Measurements from ENCODE around the gene FARS2. TPM values are rescaled to one million over a fixed set of nuclear protein-coding genes. Genes with fewer than 3 reads are reported as not detected.

Gene FARS2
- polyA plus RNA-seq, 1 donor, result 18.7 TPM

DNA sequence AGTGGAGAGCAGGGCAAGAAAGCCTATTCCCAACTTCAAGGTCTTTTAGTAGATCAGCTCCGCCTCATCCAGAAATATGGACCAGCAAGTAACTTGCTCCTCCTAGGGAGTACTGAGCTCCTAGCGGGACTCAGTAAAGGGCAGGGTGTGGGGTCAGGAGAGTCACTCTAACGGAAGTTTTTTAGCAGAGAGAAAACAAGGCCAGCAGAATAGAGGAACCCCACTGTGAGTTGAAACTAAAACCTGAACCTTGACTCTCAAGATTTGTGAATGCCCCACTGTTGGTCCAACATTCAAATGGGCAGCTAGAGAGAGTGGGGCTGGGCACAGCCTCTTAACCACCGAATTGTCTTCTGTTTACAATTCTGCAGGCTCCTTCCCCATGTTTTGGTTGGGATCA, 244.8 kb downstream of the FARS2 start:
- no peak for DNase-seq

DNA sequence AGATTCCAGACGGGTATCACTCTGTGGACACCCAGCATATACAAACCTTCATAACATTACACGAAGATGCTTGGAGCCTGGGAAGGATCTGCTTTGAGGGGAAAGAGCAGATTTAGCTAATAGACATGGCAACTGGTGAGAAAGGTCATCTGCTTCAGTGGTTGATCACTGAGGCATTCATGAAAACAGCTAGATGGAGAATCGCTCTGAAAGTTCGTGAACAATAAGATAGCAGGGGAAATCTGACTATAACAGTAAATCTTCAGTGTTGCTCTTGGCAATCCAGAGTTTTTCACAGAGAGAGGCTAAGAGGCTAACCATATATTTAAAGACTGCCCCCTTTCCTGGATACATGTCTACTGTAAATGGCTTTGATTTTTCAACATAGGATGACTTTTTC, 245.3 kb downstream of the FARS2 start:
- DNase-seq, result peak; percentile 42

DNA sequence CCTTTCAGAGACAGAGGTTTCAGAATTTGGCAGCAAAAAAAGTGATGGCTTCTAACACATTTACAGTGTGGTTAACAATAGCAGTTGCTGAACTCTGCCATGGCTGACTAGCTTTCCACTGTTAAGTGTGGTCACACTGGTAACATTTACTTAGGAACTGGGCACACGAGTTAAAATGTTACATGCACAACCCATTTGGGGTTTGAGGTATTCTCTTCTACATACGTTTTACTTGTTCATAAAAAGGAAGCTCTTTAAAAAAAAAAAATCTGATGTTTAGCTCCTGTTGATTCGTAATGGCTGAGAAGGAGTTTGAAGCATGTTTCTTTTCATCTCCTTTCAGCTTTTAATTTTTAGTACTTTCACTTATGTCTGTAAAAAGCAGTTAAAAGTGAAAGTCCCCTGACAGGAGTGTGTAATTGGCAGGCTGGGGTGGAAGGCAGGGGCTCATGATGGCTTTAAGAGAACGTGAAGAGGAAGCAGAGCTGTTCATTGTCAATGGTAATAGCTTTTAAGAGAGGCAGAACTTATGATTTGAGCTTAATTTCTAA, 245.9 kb downstream of the FARS2 start:
- peak; percentile 22 for DNase-seq

DNA sequence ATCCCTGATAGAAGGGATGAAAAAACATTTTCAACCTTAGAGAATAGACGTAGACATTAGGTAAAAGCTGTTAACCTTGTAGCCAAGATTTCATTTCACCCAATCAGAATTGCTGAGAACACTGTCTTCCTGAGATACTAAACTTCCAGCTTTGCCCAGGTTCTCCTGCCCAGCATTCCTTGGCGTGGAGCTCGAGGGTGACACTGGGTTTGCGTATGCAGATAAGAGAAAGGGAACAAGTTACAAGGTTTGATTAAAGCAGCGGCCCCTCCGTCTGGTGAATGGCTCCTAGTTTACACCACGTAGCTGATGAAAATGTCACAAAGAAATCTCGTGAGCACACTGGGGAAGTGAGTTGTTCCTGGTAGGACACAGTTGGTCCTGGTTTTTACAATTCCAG, 247.8 kb downstream of the FARS2 start:
- DNase-seq, result no peak

DNA sequence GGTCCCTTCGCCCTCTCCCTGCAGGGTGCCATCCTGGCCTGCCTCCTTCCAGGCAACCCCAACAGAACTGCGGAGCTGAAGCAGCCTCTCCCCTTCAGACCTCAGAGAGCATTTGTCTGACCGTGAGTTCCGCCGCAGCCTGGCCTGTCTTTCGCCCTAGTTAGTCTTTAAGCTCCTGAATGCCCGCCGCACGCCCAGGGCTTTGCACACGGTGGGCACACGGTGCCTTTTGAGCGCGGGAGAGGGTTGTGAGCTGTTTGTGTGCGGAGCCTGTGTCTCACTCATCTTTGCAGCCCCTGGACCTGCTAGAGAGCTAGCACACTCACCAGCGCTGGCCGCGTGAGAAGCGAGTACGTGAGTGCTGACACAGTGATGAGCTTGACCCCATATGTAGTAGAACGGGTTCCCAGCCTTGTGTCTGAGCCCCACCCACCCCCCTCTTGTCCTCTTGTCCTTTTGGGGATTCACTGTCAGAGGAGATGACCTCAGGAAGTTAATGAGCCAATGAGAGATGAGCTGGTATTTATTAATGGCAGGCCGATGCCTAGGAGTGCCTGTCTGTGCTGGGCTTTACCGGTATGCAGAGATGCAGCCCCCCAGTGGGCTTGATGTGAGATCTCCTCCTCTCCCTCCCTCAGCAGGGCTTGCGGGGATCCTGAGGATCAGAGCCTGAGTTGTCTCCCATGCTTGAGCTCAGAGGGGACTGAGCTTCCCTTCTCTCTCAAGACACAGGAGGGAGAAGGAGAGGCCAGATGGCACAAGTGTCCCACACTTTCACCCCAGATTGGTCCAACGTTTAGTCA, 249.2 kb downstream of the FARS2 start:
- DNase-seq, result no peak

DNA sequence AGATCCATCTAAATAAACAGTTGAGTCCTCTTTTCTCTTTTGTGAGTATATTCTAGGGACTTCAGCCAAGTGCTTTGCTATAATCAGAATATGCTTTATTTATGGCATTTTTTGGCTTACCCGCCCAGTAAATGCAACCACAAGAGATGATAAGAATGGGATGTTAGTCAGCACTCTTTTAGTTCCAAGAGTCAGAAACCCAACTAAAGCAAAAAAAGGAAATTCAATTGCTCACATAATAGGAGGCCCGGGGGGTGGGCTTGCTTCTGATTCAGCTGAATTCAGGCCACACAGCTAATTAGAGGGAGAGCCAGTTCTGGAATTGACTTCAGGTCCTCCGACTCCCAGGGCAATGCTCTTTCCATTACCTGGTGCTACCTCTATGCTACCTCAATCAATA, 250.6 kb downstream of the FARS2 start:
- no peak for DNase-seq

DNA sequence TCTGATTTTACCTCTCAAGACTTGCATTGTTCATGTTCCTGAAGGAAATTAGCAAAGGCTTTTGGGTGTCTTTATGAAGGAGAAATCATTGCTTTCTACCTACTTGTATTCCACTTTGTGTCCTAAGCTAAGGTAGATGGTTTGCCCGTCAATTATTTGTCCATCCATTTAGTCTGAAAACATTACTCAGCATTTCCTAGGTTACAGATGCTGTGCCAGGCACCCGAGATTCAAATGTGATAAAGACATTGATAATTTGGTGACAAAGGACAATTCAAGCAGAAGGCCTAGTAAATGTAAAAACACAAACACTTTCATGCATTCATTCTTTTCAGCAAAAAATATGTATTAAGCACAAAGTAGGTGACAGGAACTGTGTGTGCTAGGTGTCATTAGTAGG, 251.1 kb downstream of the FARS2 start:
- no peak for DNase-seq

DNA sequence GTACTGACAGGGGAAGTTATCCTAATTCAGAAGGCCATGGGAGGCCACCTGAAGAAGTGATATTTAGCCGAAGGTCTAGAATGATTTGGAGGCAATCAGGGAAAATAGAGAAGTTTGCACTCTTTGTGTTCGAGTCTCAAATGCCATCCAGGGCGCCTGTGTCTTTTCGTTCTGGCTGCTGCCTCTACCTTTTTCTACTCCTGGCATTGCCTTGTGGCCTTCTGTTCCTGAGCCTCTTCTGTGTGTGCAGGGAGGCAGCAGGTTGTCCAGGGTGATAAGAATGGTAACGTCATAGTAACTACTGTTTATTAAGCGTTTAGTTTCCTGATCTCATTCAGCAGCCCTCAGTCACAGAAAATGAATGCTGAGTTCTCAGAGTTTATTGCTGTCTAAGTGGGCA, 252.1 kb downstream of the FARS2 start:
- no peak for DNase-seq

DNA sequence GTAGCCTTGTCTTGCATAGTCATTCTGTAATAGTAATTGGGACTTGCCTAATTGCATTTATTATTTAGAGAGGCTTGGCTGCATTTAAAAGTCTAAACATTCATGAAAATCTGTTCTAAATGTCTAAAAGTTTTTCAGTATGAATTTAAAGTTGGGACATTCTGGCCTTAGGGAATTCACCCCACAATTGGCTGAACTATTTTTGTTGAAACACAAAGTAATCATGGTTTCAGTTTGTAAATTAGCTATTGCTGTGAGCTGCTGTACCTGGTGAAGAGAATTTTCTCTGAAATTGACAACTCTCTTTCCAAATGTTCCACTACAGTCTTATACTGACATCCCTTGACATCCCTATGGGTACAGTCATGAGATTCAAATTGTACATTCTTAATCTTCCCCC, 253.0 kb downstream of the FARS2 start:
- DNase-seq, result no peak

DNA sequence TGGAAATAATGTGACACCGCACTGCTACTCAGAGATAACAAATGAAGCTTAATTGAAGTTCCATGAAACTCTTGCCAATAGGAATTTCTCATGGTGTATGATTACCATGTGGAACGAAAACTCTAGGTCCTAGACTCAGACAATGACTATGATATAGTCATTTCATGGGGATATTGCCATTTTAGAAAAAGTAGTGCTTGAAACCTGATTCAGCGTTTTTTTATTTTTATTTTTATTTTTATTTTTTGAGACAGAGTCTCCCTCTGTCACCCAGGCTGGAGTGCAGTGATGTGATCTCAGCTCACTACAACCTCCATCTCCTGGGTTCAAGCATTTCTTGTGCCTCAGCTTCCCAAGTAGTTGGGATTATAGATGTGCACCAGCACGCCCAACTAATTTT, 253.9 kb downstream of the FARS2 start:
- DNase-seq, result no peak

DNA sequence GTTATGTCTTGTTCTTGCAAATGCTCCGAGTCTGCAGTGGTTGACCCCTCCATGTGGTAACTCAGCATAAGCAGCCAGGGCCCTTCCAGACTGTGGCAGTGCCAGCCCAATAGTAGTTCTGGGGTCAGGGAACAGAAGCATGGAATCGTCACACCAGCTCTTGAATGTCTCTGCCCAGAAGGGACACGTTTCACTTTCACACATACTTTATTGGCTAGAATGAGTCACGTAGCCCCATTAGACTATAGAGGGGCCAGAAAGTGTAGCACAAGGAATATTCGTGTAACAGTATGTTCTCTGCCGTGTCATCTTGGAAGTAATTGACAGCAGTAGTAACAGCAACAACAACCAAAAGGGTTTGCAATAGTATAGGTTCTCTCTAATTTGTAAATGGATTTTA, 254.7 kb downstream of the FARS2 start:
- no peak for DNase-seq

DNA sequence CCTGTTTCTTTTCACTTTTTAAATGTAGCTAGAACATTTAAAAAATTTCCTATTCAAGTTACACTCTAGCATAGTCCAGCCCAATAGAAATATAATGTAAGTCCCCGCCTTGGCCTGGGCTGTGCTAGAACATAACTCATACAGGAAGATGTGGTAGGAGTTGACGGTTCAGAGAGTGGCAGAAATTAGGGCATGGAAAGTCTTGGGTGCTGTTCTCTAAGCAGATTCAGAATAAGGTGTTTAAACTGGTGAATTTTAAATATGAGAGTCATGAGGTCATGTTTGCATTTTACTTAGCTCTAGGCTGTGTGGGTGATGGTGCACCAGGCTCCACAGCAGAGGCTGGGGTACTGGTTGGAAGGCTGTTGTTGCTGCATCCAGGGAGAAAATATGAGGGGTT, 256.5 kb downstream of the FARS2 start:
- no peak for DNase-seq

DNA sequence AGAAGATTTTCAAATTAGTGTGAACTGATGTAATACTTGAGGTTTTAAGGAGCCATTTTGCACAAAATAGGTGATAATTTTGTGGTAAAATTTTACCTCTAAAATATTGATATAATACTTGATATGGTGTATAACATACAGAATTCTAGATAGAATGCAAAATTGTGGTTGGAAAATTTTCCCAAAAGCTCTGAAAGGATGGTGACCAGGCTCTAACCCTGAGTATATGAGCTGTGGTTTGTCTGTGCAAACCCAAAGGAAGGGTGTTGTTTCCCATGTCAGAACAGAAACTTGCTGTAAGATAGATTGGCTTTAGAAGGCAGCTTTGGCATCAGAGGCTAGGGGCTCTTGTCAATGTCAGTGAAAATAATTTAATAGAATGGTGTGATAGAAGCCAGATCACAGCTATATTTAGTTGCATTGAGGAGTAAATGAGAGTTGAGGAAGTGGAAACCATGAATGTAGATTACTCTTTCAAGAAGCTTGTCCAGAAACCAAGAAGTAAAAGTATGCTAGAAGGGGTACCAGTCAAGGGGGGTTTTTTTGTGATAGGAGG, 257.7 kb downstream of the FARS2 start:
- DNase-seq, result no peak

DNA sequence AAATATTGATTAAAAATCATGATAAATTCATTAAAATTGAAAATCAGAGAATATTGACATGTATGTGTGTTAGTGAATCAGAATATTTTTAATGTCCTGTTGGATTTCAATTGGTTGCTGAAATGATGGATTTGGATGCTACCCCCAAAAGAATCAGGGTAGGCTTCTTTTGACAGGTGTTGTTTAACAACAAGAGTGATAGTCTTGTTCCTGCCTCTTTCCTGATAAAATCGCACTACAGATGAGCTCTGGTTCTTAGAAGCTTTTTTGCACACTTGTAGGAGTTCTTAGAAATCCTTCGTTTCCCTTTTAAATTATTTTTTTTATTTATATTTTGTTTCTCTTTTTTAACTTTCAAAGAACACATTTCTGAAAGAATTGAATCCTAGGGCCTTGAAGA, 259.5 kb downstream of the FARS2 start:
- DNase-seq, result no peak

DNA sequence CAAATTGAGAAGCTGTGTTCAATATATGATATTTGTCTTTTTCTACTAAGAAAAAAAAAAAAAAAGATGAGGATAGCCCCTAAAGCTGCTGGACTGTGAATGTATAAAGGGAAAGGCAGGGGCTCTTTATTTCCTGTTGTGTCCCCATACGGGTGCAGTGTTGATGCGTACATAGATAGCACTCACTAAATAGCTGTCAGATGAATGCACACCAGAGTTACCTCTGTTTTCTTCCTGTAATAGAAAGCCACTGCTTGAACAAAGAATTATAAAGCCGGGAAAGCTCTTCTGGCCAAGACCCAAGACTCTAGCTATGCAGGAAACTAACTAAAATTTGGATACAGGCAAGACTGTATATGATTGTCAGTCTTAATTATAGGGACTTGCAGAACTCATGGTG, 260.0 kb downstream of the FARS2 start:
- DNase-seq, result no peak

DNA sequence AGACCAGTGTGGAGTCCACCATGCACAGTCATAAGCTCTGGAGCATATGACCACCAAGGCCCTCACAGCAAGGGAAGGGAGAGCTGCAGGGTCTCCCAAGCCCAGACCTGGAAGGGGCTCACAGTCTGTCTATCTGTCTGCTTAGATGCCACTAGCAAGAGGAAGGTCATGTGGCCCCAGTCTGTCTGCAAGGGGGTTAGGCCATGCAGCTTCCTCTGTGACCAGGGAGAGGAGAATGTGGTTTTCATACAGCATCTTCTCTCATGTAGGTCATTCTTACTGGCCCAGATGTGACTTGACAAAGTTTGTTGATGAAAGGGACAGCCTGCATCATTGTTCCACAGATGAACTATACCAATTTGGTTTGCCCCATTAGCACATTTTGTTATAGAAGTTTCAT, 260.8 kb downstream of the FARS2 start:
- no peak for DNase-seq

DNA sequence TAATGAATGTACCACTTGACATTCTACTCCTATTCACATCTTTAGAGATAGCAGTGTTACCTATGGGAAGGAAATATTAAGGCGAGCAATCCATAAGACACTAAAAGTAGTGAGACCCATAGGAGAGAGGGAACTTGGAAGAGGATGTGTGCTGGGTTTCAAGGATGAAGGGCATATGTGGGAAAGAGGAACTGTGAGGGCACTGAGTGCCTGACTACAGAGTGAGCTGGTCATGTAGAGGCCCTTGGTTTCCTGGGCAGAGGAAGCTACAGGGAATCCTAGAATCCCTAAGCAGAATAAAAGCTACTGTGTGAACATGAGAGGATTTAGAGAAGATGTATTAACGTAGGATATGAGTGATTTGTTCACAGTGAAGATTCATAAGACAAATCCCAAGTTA, 262.8 kb downstream of the FARS2 start:
- no peak for DNase-seq

DNA sequence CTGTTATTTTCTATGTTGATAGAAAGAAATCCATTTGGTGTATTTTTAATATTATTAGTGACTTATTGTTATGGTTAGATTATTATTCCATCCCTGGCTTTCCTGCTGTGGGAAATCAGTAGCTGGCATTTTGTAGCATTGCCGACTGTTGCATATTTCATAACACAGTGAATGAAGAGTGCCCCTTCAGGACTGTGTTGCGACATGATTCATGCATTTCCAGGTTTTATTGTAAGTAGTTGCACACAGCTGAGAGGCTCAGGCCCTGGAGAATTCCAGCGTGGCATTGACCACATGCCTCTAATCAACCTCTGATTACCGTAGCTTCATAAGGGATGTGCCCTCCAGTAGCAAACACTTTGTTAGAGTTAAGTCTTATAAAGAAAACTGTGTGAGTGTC, 263.9 kb downstream of the FARS2 start:
- DNase-seq, result no peak

DNA sequence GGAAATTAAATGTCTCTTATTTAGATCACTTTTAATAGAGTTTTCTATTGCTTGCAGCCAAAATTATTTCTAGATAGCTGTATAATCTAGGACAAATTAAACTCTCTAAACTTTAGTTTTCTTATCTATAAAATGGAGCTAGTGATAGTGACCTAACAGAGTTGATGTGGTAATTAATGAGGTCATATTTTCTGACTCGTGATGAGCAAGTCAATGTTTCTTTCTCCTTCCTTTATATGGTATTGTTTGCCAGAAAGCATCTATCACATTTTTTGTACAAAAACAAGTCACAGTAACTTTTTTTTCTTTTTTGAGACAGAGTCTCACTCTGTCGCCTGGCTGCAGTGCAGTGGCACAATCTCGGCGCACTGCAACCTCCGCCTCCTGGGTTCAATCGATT, 267.7 kb downstream of the FARS2 start:
- DNase-seq, result no peak

DNA sequence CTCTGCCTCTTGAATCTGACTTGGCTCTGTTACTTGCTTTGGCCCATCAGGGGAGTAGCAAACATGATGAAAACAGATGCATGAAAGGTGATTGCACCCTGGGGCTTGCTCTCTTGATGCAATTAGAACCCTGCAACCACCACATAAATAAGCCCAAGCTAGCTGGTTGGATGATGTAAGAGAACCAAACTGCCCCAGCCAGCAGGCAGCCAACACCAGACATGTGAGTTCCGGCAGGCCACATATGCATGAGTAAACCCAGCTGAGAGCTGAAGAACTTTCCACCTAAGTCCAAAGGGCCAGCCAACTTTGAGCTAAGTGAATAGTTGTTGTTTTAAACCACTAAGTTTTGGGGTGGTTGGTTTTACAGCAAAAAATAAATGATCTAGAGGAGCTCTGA, 268.4 kb downstream of the FARS2 start:
- DNase-seq, result no peak

DNA sequence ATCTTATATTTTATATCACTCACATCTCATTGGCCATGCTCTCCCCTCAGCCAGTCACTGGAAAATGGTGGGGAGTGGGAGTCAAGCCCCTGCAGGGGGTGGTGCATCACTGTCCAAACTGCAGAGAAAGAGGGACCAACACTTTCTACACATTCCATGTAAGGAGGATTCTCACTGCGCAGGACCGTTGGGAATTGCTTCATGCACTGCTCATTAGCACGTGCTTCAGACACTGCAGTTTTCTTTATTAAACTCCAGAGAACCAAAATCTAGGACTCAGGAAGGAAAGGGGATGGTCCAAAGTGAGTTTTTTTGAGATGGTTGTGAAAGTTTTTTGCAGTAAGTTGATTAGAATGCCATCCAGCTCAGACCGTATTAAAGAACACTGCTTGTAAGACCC, 269.8 kb downstream of the FARS2 start:
- DNase-seq, result no peak

DNA sequence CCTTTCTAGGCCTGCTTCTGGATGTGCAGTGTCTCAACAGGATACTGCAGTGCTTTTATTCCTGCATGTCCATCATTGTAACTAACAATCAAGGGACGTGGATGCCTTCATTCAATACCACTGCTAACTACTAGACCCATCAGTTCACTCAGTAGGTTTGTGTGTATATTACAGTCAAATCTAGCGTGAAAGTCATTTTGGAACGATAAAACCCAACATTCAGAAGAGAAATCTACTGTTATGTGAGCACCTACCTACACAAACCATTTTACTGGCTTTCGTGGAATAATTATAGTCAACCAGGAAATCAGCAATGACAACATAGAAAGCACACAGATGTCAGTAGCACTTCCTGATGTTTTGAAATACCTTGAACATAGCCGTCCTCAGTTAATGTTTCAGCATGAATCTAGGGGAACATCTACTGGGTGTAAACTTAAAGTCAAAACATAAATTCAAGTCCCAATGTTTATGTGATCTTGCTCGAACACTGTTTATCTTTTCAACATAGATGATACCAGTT, 270.6 kb downstream of the FARS2 start:
- no peak for DNase-seq

DNA sequence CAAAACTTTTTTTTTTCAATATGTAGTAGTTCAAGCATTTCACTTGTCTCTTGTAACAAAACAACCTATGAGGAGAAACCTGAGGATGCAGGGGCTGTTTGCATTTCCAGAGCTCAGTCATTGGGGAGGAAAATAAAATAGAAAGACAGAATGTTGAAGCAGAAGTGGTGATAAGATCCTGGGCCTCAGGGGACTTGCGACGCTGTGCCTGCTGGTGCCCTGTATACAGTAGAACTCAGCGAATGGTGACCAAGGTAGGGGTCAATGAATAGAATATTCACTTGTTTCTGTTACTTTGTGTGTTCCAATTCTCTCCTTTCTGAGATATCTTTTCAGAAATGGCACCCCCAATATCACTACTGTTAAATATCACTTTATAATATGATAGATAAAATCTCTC, 271.6 kb downstream of the FARS2 start:
- DNase-seq, result no peak

DNA sequence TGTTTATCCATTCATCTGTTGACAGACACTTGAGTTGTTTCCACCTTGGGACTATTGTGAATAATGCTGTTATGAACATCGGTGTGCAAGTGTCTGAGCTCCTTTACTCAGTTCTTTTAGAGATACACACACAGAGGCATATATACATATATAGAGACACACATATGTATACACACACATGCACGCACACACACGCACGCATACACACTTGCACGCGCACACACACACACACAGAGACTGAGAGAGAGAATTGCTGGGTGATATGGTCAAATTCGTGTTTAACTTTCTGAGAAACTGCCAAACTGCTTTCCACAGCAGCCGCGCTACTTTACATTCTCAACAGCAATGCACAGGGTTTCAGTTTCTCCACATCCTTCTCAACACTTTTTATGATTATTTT, 273.3 kb downstream of the FARS2 start:
- DNase-seq, result no peak

Data from left kidney (tissue), 2 donors.